CD4-positive, alpha-beta T cell treated with Interleukin-2 at 100 ng/mL for 4 hours (primary cell): ENCODE measurements around the gene ACER2.

Experiments used
- DNase-seq: peaks from one replicate; pipeline ENCODE4 v3.0.0-alpha.2; 2020; ENCODE audit warnings: low spot score

Gene ACER2

DNA sequence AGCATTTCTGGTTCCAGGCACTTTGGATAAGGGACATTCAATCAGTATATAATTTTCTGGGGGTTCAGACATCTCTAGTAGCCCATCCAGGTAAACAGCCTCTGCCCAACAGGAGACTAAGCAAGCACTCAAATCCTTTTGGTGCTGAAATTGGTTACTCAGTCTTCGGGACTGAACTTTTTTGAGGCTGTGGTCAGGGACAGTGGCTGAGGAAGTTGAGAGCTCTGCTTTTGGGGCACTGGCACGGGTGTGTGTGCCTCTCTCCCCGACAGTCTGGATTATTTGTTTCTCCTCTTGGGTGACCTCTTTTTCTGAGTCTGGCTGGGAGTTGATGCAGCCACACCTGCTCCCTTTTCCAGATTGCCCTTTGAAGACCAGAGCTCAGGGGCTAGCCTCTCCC, 47.6 kb downstream of the ACER2 start:
- no peak for DNase-seq

DNA sequence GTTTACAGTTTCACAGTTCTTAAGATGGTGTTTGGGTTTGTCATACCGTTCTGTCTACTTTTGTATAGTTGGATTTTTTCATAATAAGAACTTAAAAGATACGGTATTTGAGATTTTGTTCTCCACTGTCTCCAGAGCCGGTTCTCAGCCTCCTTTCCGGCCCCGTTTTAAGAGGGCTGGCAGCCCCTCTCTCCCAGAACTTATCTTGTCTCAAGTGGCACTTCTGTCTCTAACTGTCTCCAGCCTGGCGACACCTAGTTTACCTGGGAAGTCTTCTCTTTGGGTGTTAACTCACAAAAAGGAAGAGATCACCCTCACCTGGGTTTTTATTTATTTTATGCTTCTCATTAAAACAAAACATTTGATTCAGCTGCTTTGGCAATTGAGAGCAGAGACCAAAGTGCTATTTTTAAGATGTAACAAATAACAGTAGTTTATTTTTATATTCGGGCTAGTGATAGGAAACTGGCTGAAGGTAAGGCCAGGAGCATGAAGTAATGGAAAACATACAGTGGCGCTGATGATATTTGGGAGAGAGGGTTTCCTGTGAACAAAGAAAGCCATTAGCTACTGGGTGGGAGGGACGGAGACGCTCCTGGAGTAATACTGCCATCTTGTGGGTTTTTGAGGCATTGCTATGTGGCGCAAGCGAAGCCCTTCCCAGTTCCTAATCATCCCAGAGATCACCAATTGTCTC, 48.3 kb downstream of the ACER2 start:
- peak; percentile 77 for DNase-seq

GRCh38 chr9:19457693-19458009, 48.8 kb downstream of the ACER2 start:
- no peak for DNase-seq

- no peak for DNase-seq
Measured at GRCh38 chr9:19460243-19460642, 51.4 kb downstream of the ACER2 start.

- DNase-seq: no peak
Measured at GRCh38 chr9:19461135-19461534, 52.3 kb downstream of the ACER2 start.

DNA sequence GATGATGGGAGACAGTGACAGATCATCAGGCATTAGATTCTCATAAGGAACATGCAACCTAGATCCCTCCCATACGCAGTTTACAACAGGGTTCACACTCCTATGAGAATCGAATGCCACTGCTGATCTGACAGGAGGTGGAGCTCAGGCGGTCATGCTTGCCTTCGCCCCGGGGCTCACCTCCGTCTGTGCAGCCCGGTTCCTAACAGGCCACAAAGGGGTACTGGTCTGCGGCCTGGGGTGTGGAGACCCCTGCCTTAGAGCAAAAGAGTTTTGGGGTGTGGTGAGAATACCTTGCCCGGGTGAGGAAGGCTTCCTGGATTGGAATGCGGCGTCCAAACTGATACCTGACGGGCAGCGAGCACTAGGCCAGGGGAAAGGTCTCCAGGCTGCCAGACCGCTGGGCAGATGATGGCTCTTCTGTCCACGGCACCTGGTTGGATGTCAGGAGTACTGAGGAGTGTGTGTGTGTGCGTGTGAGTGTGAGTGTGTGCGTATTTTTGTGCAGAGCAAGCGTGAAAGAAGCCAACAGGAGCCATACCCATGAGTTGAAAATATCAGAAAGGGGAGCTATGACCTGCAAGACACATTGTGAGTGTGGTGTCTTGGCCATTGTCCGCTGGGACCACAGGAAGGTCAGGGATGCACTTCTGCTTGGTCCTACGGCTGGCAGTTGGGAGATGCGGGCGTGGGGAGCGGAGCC, 55.4 kb downstream of the ACER2 start:
- no peak for DNase-seq

- peak; percentile 76 for DNase-seq
Measured at GRCh38 chr9:19464764-19465585, 56.2 kb downstream of the ACER2 start.

- no peak for DNase-seq
Measured at GRCh38 chr9:19465586-19466279, 56.9 kb downstream of the ACER2 start.

- DNase-seq: no peak
Measured at GRCh38 chr9:19466280-19466639, 57.5 kb downstream of the ACER2 start.

DNA sequence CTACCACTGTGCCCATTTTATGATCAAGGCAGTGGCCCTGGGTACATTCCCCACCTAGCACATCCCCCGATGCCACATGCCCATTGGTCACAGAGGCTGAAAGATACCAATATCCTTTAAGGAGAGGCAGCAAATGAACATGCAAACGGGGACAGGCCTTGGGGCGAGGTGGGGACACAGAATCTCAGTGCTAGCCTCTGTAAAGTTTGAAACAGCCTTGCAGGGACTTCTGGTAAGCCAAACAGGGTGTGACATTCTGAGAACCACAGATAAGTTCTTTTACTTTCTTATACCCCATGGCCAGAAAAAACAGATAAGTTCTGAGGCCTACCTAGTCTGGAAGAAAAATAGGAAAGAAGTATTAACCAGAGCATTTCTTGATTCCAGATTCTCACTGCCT, 60.5 kb downstream of the ACER2 start:
- no peak for DNase-seq

- DNase-seq: no peak
Measured at GRCh38 chr9:19470567-19470966, 61.8 kb downstream of the ACER2 start.

- no peak for DNase-seq
Measured at GRCh38 chr9:19470981-19471650, 62.3 kb downstream of the ACER2 start.

DNA sequence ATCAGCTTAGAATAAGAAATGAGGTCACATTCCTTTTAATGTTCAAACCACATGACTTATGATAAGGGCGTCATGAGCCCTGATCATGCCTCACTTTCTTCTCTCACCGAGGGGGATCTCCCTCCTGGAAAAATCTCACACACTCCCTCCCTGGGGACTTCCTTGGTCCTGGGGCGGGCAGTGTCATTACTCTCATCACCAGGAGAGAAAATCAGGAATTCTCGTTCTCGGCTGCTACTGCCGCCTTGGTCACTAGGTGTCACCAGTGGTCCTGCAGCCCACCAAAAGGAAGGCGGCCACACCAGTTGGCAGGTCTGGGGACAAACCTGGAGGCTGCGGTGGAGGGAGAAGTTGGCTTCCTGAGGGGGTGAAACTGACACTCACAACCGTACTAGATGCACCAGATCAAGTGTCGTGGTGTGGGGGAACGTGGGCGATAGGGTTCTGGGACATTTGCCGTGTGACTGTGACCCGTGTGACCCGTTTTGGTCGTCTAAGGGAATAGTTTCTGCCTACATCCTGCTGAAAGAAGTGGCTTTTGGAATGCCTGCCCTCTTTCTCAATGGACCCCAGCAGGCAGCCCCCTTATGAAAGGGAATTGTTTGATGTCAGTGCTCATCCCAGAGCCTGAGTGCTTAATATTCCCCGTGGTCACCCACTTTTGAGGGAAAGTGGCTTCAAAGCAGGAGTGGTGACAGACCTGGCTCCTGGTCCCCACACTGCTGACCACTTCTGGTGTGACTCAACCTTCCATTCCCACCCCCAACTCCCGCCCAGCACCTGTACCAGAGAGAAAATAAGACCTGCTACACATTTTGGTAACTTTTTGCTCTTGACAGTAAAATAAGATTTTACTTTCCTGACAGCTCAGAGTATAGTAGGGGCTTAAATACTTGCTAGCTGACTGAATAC, 63.2 kb downstream of the ACER2 start:
- DNase-seq: peak; percentile 30

DNA sequence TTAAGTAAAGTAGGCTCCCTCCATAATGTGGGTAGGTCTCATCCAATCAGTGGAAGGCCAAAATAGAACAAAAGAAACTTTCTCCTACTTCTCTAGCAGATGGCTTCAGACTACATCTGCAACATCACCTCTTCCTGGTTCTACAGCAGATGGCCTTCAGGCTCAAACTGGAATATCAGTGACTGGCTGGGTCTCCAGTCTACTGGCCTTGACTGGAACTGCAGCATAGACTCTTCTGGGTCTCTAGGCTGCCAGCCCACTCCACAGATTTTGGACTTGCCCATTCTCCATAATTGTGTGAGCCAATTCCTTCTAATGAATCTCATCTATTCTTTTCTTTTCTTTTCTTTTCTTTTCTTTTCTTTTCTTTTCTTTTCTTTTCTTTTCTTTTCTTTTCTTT, 64.8 kb downstream of the ACER2 start:
- no peak for DNase-seq

DNA sequence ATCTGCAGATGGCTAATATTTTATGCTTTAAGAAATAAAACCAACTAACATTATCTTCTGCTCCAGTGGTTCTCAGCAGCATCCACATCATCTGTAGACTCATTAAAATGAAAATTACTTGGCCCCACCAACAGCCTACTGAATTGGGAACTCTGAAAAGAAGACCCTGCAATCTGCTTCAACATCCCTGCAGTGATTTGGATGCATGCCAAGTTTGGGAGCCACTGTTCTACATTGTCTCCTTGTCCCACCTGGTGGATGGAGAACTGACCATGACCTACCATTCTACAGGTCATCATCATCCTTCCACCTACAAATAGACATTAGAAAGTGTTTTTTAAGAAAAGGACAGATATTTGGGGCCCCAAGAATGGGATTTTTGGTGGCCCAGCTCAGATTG, 71.1 kb downstream of the ACER2 start:
- DNase-seq: no peak

DNA sequence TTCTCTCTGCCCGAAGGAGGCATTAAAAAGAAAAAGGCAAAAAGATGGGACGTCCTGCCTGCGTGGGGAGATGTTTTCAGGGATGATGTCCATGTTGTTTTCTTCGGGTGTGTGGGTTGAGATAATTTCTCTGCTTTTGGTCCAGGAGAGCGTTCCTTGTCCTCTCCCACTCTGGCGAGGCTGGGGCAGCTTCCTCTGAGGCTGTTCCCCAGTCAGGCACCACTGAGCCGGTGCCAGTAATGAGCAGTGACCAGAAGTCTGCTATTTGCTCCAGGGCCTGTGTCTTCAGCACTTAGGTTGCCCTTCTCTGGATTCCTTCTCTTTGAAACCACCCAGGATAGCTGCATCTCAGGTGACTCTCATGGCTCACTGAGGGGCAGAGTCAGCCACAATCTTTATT, 71.5 kb downstream of the ACER2 start:
- no peak for DNase-seq

DNA sequence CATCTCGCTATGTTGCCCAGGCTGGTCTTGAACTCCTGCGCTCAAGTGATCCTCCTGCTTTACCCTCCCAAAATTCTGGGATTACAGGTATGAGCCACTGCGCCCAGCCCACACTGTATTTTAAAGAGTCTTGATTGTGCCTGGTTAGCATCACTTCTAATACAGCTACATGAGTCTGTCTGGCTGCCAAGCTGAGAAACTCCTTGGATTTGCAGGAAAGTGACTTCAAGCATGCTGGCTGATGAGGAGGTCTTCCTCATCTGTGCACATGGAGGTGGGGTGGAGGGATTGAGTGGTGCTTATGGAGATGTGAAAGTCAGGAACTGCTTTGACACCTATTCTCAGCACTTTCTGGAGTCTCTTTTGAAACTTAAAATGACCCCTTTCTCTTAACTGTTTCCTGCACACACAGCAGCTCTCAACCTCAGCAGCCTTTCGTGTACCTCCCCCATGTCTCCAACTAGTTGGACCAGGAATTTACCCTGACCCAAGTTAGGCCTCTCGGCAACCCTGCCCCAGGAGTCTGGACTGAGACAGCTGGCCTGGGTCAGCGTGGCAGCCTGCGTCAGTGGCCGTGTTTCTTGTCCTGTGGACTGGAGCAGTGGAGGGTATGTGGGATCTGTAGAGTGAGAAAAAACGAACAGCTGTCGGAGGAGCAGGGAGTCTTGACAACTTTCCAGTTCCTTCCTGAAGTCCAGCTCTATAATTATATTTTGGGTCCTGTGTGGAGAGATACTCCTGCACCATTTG, 72.5 kb downstream of the ACER2 start:
- no peak for DNase-seq

GRCh38 chr9:19481971-19482404, 73.2 kb downstream of the ACER2 start:
- no peak for DNase-seq

GRCh38 chr9:19484699-19485098, 75.9 kb downstream of the ACER2 start:
- no peak for DNase-seq

DNA sequence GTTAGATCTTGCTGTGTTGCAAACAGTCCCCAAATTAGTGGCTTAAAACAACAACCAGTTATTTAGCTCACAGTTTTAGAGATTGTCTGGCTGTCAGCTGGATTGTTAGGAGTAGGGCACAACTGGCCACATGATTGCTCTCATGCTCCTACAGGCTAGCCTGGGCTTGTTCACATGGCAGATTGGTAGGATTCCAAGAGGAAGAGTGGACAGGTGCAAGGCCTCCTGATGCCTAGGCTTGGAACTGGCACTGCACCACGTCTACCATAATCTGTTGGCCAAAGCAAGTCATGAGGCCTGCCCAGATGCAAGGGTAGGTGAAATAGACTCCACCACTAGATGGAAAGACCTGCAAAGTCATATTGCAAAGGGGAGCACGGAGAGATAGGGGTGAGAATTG, 76.4 kb downstream of the ACER2 start:
- DNase-seq: no peak
